Keratinocyte (primary cell): ENCODE results near the gene KRTAP1-5. TPM values are rescaled to one million over a fixed set of nuclear protein-coding genes. Genes with fewer than 3 reads are reported as not detected.

Experiments
- DNase-seq: peaks from one replicate; pipeline ENCODE4 v3.0.0-alpha.2; 2011; ENCODE audit warnings: low read depth, missing footprints, low spot score
- FAIRE-seq: peaks from 2 replicates; lab custom pipeline; 2011; peaks lifted over from hg19 to GRCh38; lab: Jason Lieb, UNC
- H2AFZ ChIP-seq: 2 replicates; pipeline ENCODE4 v1.6.0; 2012; ENCODE audit warnings: low read length, control low read depth, inconsistent platforms; ENCODE audit not compliant: control insufficient read depth
- H3K27ac ChIP-seq: 2 replicates; pipeline ENCODE4 v1.5.1; 2011; ENCODE audit warnings: low read length; ENCODE audit not compliant: control insufficient read depth, insufficient read depth
- H3K27me3 ChIP-seq: 3 replicates; pipeline ENCODE4 v1.6.0; 2011; ENCODE audit warnings: low read length; ENCODE audit not compliant: control insufficient read depth, insufficient read depth; ENCODE audit errors: extremely low read depth
- H3K36me3 ChIP-seq, 2 experiments: 2 replicates in 1 of 2; 3 replicates in 1 of 2; pipeline ENCODE4 v1.5.1; 2011; ENCODE audit warnings: low read length in 2 of 2, mild to moderate bottlenecking in 1 of 2; ENCODE audit not compliant: control insufficient read depth in 2 of 2, insufficient read depth in 2 of 2; ENCODE audit errors: extremely low read depth in 1 of 2
- H3K4me1 ChIP-seq: 3 replicates; pipeline ENCODE4 v1.5.1; 2011; ENCODE audit warnings: low read length; ENCODE audit not compliant: control insufficient read depth, insufficient read depth; ENCODE audit errors: extremely low read depth
- H3K4me2 ChIP-seq: 3 replicates; pipeline ENCODE4 v1.6.0; 2011; ENCODE audit warnings: low read depth, low read length; ENCODE audit not compliant: control insufficient read depth, insufficient read depth; ENCODE audit errors: extremely low read depth
- H3K4me3 ChIP-seq, 3 experiments: fragments of 200-600 bp in 1 of 3; sonication (generic) in 1 of 3; 2 replicates in 2 of 3; 3 replicates in 1 of 3; pipeline ENCODE4 v1.5.1; 2011 to 2016; ENCODE audit warnings: low read length in 3 of 3, mild to moderate bottlenecking in 3 of 3, control low read depth in 2 of 3, inconsistent platforms in 1 of 3, low read depth in 1 of 3, mixed read lengths in 1 of 3, mixed run types in 1 of 3, moderate library complexity in 1 of 3; ENCODE audit not compliant: control insufficient read depth in 2 of 3, insufficient read depth in 2 of 3; ENCODE audit errors: extremely low read depth in 1 of 3
- H3K79me2 ChIP-seq: 2 replicates; pipeline ENCODE4 v1.6.0; 2012; ENCODE audit warnings: low read length; ENCODE audit not compliant: control insufficient read depth, insufficient read depth
- H3K9ac ChIP-seq: 3 replicates; pipeline ENCODE4 v1.6.0; 2011; ENCODE audit warnings: low read length; ENCODE audit not compliant: control insufficient read depth, insufficient read depth; ENCODE audit errors: extremely low read depth
- H3K9me1 ChIP-seq: 3 replicates; pipeline ENCODE4 v1.6.0; 2011; ENCODE audit warnings: low read length; ENCODE audit not compliant: control insufficient read depth, insufficient read depth; ENCODE audit errors: extremely low read depth
- H3K9me3 ChIP-seq: 2 replicates; pipeline ENCODE4 v1.5.1; 2012; ENCODE audit warnings: low read depth, low read length; ENCODE audit not compliant: control insufficient read depth
- H4K20me1 ChIP-seq: 3 replicates; pipeline ENCODE4 v1.6.0; 2011; ENCODE audit warnings: low read length; ENCODE audit not compliant: control insufficient read depth, insufficient read depth; ENCODE audit errors: extremely low read depth
- CTCF ChIP-seq, 3 experiments: IDR thresholded peaks in 1 of 3; conservative IDR thresholded peaks in 1 of 3; optimal IDR thresholded peaks in 1 of 3; 2 replicates in 2 of 3; 3 replicates in 1 of 3; pipeline versions ENCODE3 to v1.5.1; 2011; ENCODE audit warnings: low read length in 3 of 3, mild to moderate bottlenecking in 3 of 3, moderate library complexity in 2 of 3, control low read depth in 1 of 3, inconsistent platforms in 1 of 3; ENCODE audit not compliant: insufficient read depth in 2 of 3; ENCODE audit errors: extremely low read depth in 1 of 3
- EZH2 ChIP-seq: IDR thresholded peaks from one replicate; pipeline ENCODE4 v1.6.1; 2012; ENCODE audit warnings: inconsistent platforms, mild to moderate bottlenecking, low read length, moderate library complexity
- dilution Hi-C: fragments of 300-500 bp; cut with MboI; formaldehyde crosslinking; loops from one replicate; pipeline ENCODE4 v1.7.0; 2020; ENCODE audit warnings: low sequenced_read_pairs; ENCODE audit not compliant: extremely low pct_ligation_motif_present
- polyA plus RNA-seq, 5 experiments: library from polyadenylated mRNA; depleted of rRNA in 3 of 5; stranded (reverse) in 3 of 5; stranded (forward) in 1 of 5; unstranded in 1 of 5; fragments of >200 nt; gene quantifications; 1 replicate in 1 of 5; 2 replicates in 3 of 5; 3 replicates in 1 of 5; pipeline versions ENCODE4 v1.2.1 to v1.2.3, GENCODE V29; 2011 to 2012; ENCODE audit warnings: missing spikeins in 2 of 5, low read depth in 1 of 5, low replicate concordance in 1 of 5

The KRTAP1-5 gene
- polyA plus RNA-seq, 1 donor (not counting 4 experiments of a cell fraction or from before 2014, with no cell fraction given): 0.08 TPM

- no peak for FAIRE-seq
- dilution Hi-C loops: no loop called here
- H3K4me3 ChIP-seq: no peak overlapping the region
- H3K9me3 ChIP-seq: no peaks in the 10 kb centered on the region
- H3K79me2 ChIP-seq: no peaks in the 10 kb centered on the region
- H3K9me1 ChIP-seq: no peaks in the 10 kb centered on the region
- H3K4me1 ChIP-seq: no peaks in the 10 kb centered on the region
- H2AFZ ChIP-seq: no peak overlapping the region
- no peaks in the 10 kb centered on the region for H3K27me3 ChIP-seq
- H3K27ac ChIP-seq: no peak overlapping the region
- DNase-seq: no peak
- TF ChIP-seq EZH2 (no peak), CTCF (optimal IDR thresholded peaks at IDR 0.05 in 1 of 3, IDR thresholded peaks at IDR 0.05 in 1 of 3, conservative IDR thresholded peaks at IDR 0.05 in 1 of 3; ENCODE audit: extremely low read depth in 1 of 3, insufficient read depth in 2 of 3, low read length in 3 of 3) (no peak)
- H4K20me1 ChIP-seq: no peaks in the 10 kb centered on the region
- no peaks in the 10 kb centered on the region for H3K36me3 ChIP-seq
- H3K9ac ChIP-seq: no peak overlapping the region
- H3K4me2 ChIP-seq: no peak overlapping the region
Measured at GRCh38 chr17:41020336-41020735, 6.7 kb downstream of the KRTAP1-5 start.

GRCh38 chr17:41019415-41019814, 7.6 kb downstream of the KRTAP1-5 start:
- Histone ChIP-seq H3K4me1 (no peaks in the 10 kb centered on the region), H3K27me3 (no peaks in the 10 kb centered on the region), H2AFZ (no peak overlapping the region), H3K4me3 (no peak overlapping the region), H3K79me2 (no peaks in the 10 kb centered on the region), H4K20me1 (no peaks in the 10 kb centered on the region), H3K9me1 (no peaks in the 10 kb centered on the region), H3K36me3 (no peaks in the 10 kb centered on the region), H3K4me2 (no peak overlapping the region), H3K27ac (no peak overlapping the region), H3K9me3 (no peaks in the 10 kb centered on the region), H3K9ac (no peak overlapping the region)
- dilution Hi-C loops: no loop called here
- DNase-seq (no peak), FAIRE-seq (no peak)
- TF ChIP-seq CTCF (optimal IDR thresholded peaks at IDR 0.05 in 1 of 3, IDR thresholded peaks at IDR 0.05 in 1 of 3, conservative IDR thresholded peaks at IDR 0.05 in 1 of 3; ENCODE audit: extremely low read depth in 1 of 3, insufficient read depth in 2 of 3, low read length in 3 of 3) (no peak), EZH2 (no peak)
